A549 (cell line): ENCODE measurements around the gene DSG2. TPM values are rescaled to one million over a fixed set of nuclear protein-coding genes. Genes with fewer than 3 reads are reported as not detected.

ENCODE experiments used
- ATAC-seq, 2 experiments: fragments of 200-7000 bp in 1 of 2; fragments of >200 bp in 1 of 2; cut with Nextera tagmentation in 1 of 2; cut with Tn5 transposase in 1 of 2; 3 replicates each; pipeline versions ENCODE4 v1.8.0 to v1.9.1; 2018 to 2020; ENCODE audit warnings: mild to moderate bottlenecking in 1 of 2, moderate library complexity in 1 of 2
- CTCF ChIA-PET: fragments of 300-600 bp; sonication (Branson Sonifier 250); formaldehyde crosslinking; extraction: SDS; loops from one replicate; lab custom pipeline; 2021; ENCODE audit warnings: antibody characterized with exemption, inconsistent platforms; lab: Yijun Ruan, JAX
- POLR2A ChIA-PET: fragments of 350-600 bp; formaldehyde crosslinking; extraction: SDS; loops from one replicate; lab custom pipeline; 2021; ENCODE audit warnings: antibody characterized with exemption, inconsistent platforms; lab: Yijun Ruan, JAX
- DNase-seq, 2 experiments: peaks; one replicate each; pipeline versions ENCODE4 v3.0.0 to v3.0.0-alpha.2; 2011 to 2016; ENCODE audit warnings: low read depth in 1 of 2, low spot score in 1 of 2
- FAIRE-seq: peaks from 2 replicates; lab custom pipeline; 2011; peaks lifted over from hg19 to GRCh38; lab: Jason Lieb, UNC
- H3K27ac ChIP-seq, 2 experiments: fragments of >200 bp; sonication (Bioruptor Twin); formaldehyde crosslinking; 3 replicates each; pipeline ENCODE4 v1.5.1; 2016 to 2017
- H3K4me1 ChIP-seq: fragments of >200 bp; sonication (Bioruptor Twin); formaldehyde crosslinking; 3 replicates; pipeline ENCODE4 v1.6.1; 2016
- H3K4me2 ChIP-seq: fragments of >200 bp; sonication (Bioruptor Twin); formaldehyde crosslinking; 3 replicates; pipeline ENCODE4 v1.6.1; 2016
- H3K4me3 ChIP-seq: fragments of >200 bp; sonication (Bioruptor Twin); formaldehyde crosslinking; 3 replicates; pipeline ENCODE4 v1.5.1; 2016
- H3K9me3 ChIP-seq: fragments of >200 bp; sonication (Bioruptor Twin); formaldehyde crosslinking; 3 replicates; pipeline ENCODE4 v1.6.1; 2016
- ATOH8 ChIP-seq: fragments of 250-450 bp; sonication (Bioruptor Pico); IDR thresholded peaks from 2 replicates; pipeline ENCODE4 v1.5.0; 2020; ENCODE audit warnings: low read depth, mild to moderate bottlenecking, moderate library complexity
- BCL3 ChIP-seq: fragments of >200 bp; sonication (Bioruptor Twin); formaldehyde crosslinking; IDR thresholded peaks from 3 replicates; pipeline ENCODE4 v1.6.1; 2016
- CBX8 ChIP-seq: fragments of 200-600 bp; sonication (generic); IDR thresholded peaks from 2 replicates; pipeline ENCODE4 v1.6.1; 2016
- CEBPB ChIP-seq, 2 experiments: fragments of >200 bp in 1 of 2; sonication (Bioruptor Twin) in 1 of 2; formaldehyde crosslinking in 1 of 2; IDR thresholded peaks; 2 replicates each; pipeline ENCODE4 v1.6.1; 2012 to 2016
- CHD4 ChIP-seq: fragments of 200-600 bp; sonication (generic); IDR thresholded peaks from 2 replicates; pipeline ENCODE4 v1.6.1; 2016; ENCODE audit warnings: antibody characterized with exemption, mild to moderate bottlenecking, borderline replicate concordance
- CTCF ChIP-seq: fragments of >200 bp; sonication (Bioruptor Twin); formaldehyde crosslinking; IDR thresholded peaks from 3 replicates; pipeline ENCODE4 v1.5.1; 2016
- HES2 ChIP-seq: fragments of >200 bp; sonication (Bioruptor Twin); formaldehyde crosslinking; IDR thresholded peaks from 2 replicates; pipeline ENCODE4 v1.6.1; 2016
- HEYL ChIP-seq: fragments of 250-450 bp; sonication (Bioruptor Pico); IDR thresholded peaks from 2 replicates; pipeline ENCODE4 v1.8.0; 2021; ENCODE audit warnings: mild to moderate bottlenecking, moderate library complexity
- HOXA7 ChIP-seq: fragments of 250-450 bp; sonication (Bioruptor Pico); IDR thresholded peaks from 2 replicates; pipeline ENCODE4 v1.5.0; 2020; ENCODE audit warnings: mild to moderate bottlenecking, moderate library complexity
- HOXB5 ChIP-seq: fragments of 250-450 bp; sonication (Bioruptor Pico); IDR thresholded peaks from 2 replicates; pipeline ENCODE4 v1.5.0; 2020; ENCODE audit warnings: mild to moderate bottlenecking, moderate library complexity
- JUN ChIP-seq, 2 experiments: fragments of >200 bp; sonication (Bioruptor Twin); formaldehyde crosslinking; IDR thresholded peaks; 2 replicates in 1 of 2; 3 replicates in 1 of 2; pipeline ENCODE4 v1.6.1; 2016 to 2017
- JUNB ChIP-seq: fragments of >200 bp; sonication (Bioruptor Twin); formaldehyde crosslinking; IDR thresholded peaks from 2 replicates; pipeline ENCODE4 v1.6.1; 2016
- KDM5A ChIP-seq: fragments of 200-600 bp; sonication (generic); IDR thresholded peaks from 2 replicates; pipeline ENCODE4 v1.6.1; 2016; ENCODE audit warnings: antibody characterized with exemption, mild to moderate bottlenecking
- MYC ChIP-seq: IDR thresholded peaks from 2 replicates; pipeline ENCODE4 v1.6.1; 2012; ENCODE audit warnings: mild to moderate bottlenecking, inconsistent platforms, low read length, improper control_type of control experiment, borderline replicate concordance
- NPAS2 ChIP-seq: fragments of 250-450 bp; sonication (Bioruptor Pico); IDR thresholded peaks from 2 replicates; pipeline ENCODE4 v1.8.0; 2022; ENCODE audit warnings: mild to moderate bottlenecking, moderate library complexity, borderline replicate concordance
- REST ChIP-seq: fragments of 200-600 bp; sonication (generic); IDR thresholded peaks from 2 replicates; pipeline ENCODE4 v1.6.1; 2016; ENCODE audit warnings: antibody characterized with exemption, mild to moderate bottlenecking, moderate library complexity
- TP53 ChIP-seq: fragments of 250-450 bp; sonication (Bioruptor Pico); IDR thresholded peaks from 2 replicates; pipeline ENCODE4 v1.5.0; 2021; ENCODE audit warnings: mild to moderate bottlenecking, moderate library complexity
- USF2 ChIP-seq: fragments of 450-650 bp; IDR thresholded peaks from 2 replicates; pipeline ENCODE4 v1.6.1; 2014; ENCODE audit warnings: antibody characterized with exemption
- WGBS: methylation state at CpG from one replicate; pipeline ENCODE4 v1.1.6; 2017; ENCODE audit errors: missing lambda C conversion rate; 5-methylcytosine and 5-hydroxymethylcytosine counted together
- polyA plus RNA-seq, 4 experiments: library from polyadenylated mRNA; depleted of rRNA in 3 of 4; stranded (reverse); fragments of >200 nt; fragmentation: RNase III in 1 of 4; extraction: RNeasy Plus Mini Kit Qiagen cat#74134 plus additional on column Dnase treatment in 1 of 4; gene quantifications; 2 replicates in 3 of 4; 3 replicates in 1 of 4; pipeline ENCODE4 v1.2.3, GENCODE V29; 2011 to 2017

DSG2 gene
- polyA plus RNA-seq, 2 of the 4 experiments (the other 2 are of a cell fraction) = 40.0 to 91.7 TPM

- TF ChIP-seq HES2 (no peak), JUNB (no peak), HOXB5 (CRISPR knock-in tag) (no peak), ATOH8 (CRISPR knock-in tag) (no peak), CBX8 (no peak), TP53 (CRISPR knock-in tag) (no peak), HOXA7 (CRISPR knock-in tag) (no peak)
Measured at GRCh38 chr18:31578126-31578525, 80.1 kb downstream of the DSG2 start (continued).

- no peak overlapping the region for H3K27ac ChIP-seq
- ChIA-PET CTCF (interaction anchor here (0.6 to 1.4 kb wide), 2 partner anchors 14 to 23 kb away, joined by 3 read pairs; no protein-coding TSS in a partner anchor), POLR2A (no interaction called here)
- no peak for DNase-seq
- no peak for ATAC-seq
- TF ChIP-seq USF2 (no peak), REST (no peak), JUNB (no peak)
- H3K9me3 ChIP-seq = no peaks in the 10 kb centered on the region
- H3K4me3 ChIP-seq = no peak overlapping the region
- no peak overlapping the region for H3K4me2 ChIP-seq
- no peak for FAIRE-seq
- 98% methylated on average over 2 of the region's 2 CpGs for WGBS
- no peaks in the 10 kb centered on the region for H3K4me1 ChIP-seq
Measured at GRCh38 chr18:31579375-31579774, 81.4 kb downstream of the DSG2 start.

- Histone ChIP-seq H3K9me3 (no peaks in the 10 kb centered on the region), H3K4me1 (no peaks in the 10 kb centered on the region), H3K4me2 (no peak overlapping the region), H3K4me3 (no peak overlapping the region), H3K27ac (no peak overlapping the region)
- no peak for ATAC-seq
- ChIA-PET POLR2A (no interaction called here), CTCF (no interaction called here)
- FAIRE-seq = no peak
- TF ChIP-seq NPAS2 (CRISPR knock-in tag) (no peak), CTCF (no peak), ATOH8 (CRISPR knock-in tag) (no peak), CHD4 (no peak), TP53 (CRISPR knock-in tag) (no peak), CEBPB (IDR thresholded peaks at IDR 0.05) (no peak), HES2 (no peak), HOXB5 (CRISPR knock-in tag) (no peak), MYC (no peak), KDM5A (no peak), HEYL (no peak), JUN (IDR thresholded peaks at IDR 0.05) (no peak), BCL3 (no peak)
- DNase-seq = no peak
- WGBS = 70% methylated on average over 4 of the region's 4 CpGs
Measured at GRCh38 chr18:31581498-31582197, 83.7 kb downstream of the DSG2 start.
